Measurements from ENCODE around the gene WWOX.

Gene WWOX

GRCh38 chr16:78474762-78475161, 375.3 kb downstream of the WWOX start:
- ATAC-seq: no peak
- no peak for DNase-seq

- ATAC-seq (no peak), DNase-seq (no peak)
Observed at GRCh38 chr16:78476615-78477014, 377.2 kb downstream of the WWOX start.

GRCh38 chr16:78478267-78478861, 378.9 kb downstream of the WWOX start:
- DNase-seq: no peak
- ATAC-seq: no peak

GRCh38 chr16:78479723-78480122, 380.3 kb downstream of the WWOX start:
- ATAC-seq: no peak
- DNase-seq: no peak

- DNase-seq (no peak), ATAC-seq (no peak)
Observed at GRCh38 chr16:78480588-78480987, 381.1 kb downstream of the WWOX start.

GRCh38 chr16:78483124-78483992, 383.9 kb downstream of the WWOX start:
- DNase-seq: no peak
- no peak for ATAC-seq

GRCh38 chr16:78484509-78485058, 385.1 kb downstream of the WWOX start:
- ATAC-seq (no peak), DNase-seq (no peak)

GRCh38 chr16:78485188-78485916, 385.9 kb downstream of the WWOX start:
- no peak for ATAC-seq

GRCh38 chr16:78485917-78486257, 386.4 kb downstream of the WWOX start:
- no peak for DNase-seq
- ATAC-seq: no peak

More at GRCh38 chr16:78485188-78485916, 385.9 kb downstream of the WWOX start:
- no peak for DNase-seq

- ATAC-seq: no peak
- DNase-seq: no peak
Observed at GRCh38 chr16:78487471-78487870, 388.0 kb downstream of the WWOX start.

- DNase-seq (no peak), ATAC-seq (no peak)
Observed at GRCh38 chr16:78489072-78489471, 389.6 kb downstream of the WWOX start.

- no peak for ATAC-seq
- DNase-seq: no peak
Observed at GRCh38 chr16:78489631-78490030, 390.2 kb downstream of the WWOX start.

GRCh38 chr16:78490431-78490830, 391.0 kb downstream of the WWOX start:
- ATAC-seq (no peak), DNase-seq (no peak)

- no peak for ATAC-seq
Observed at GRCh38 chr16:78490847-78491246, 391.4 kb downstream of the WWOX start.

GRCh38 chr16:78493573-78493972, 394.1 kb downstream of the WWOX start:
- ATAC-seq (no peak), DNase-seq (no peak)

More at GRCh38 chr16:78490847-78491246, 391.4 kb downstream of the WWOX start:
- no peak for DNase-seq

GRCh38 chr16:78494105-78494504, 394.7 kb downstream of the WWOX start:
- DNase-seq (no peak), ATAC-seq (no peak)

- DNase-seq: no peak
- no peak for ATAC-seq
Observed at GRCh38 chr16:78494674-78495073, 395.2 kb downstream of the WWOX start.

- no peak for ATAC-seq
- DNase-seq: no peak
Observed at GRCh38 chr16:78496189-78496588, 396.7 kb downstream of the WWOX start.

- ATAC-seq: no peak
- DNase-seq: no peak
Observed at GRCh38 chr16:78499399-78499798, 399.9 kb downstream of the WWOX start.

GRCh38 chr16:78500659-78501270, 401.3 kb downstream of the WWOX start:
- ATAC-seq (no peak), DNase-seq (no peak)

GRCh38 chr16:78501744-78502143, 402.3 kb downstream of the WWOX start:
- ATAC-seq (no peak), DNase-seq (no peak)

GRCh38 chr16:78502812-78503350, 403.4 kb downstream of the WWOX start:
- ATAC-seq (no peak), DNase-seq (no peak)

All from stimulated activated naive CD8-positive, alpha-beta T cell treated with anti-CD3 and anti-CD28 coated beads, Interleukin-15, Interleukin-2, amounts not matched to agents 100 U/mL and 50 U/mL, for 24 hours (primary cell).